Measurements from ENCODE around the gene RING1.

RING1 gene

GRCh38 chr6:33201147-33201545 lies 7.2 kb upstream of the RING1 start:
- TF ChIP-seq FOXM1 (IDR thresholded peaks at IDR 0.05; ENCODE audit: borderline replicate concordance, low read depth) (no peak), EGR1 (IDR thresholded peaks at IDR 0.05) (no peak), TAF1 (IDR thresholded peaks at IDR 0.05; ENCODE audit: low read depth) (no peak), TCF12 (IDR thresholded peaks at IDR 0.05; ENCODE audit: low read depth) (no peak), USF1 (IDR thresholded peaks at IDR 0.05) (no peak), YY1 (IDR thresholded peaks at IDR 0.05; ENCODE audit: low read depth) (no peak)

GRCh38 chr6:33201935-33202334 lies 6.4 kb upstream of the RING1 start:
- TF ChIP-seq FOXM1 (IDR thresholded peaks at IDR 0.05; ENCODE audit: borderline replicate concordance, low read depth) (no peak), EGR1 (IDR thresholded peaks at IDR 0.05) (no peak), RAD21 (IDR thresholded peaks at IDR 0.05; ENCODE audit: low read depth) (no peak), EP300 (IDR thresholded peaks at IDR 0.05; ENCODE audit: borderline replicate concordance) (no peak), MAX (IDR thresholded peaks at IDR 0.05) (no peak), ZBTB7A (IDR thresholded peaks at IDR 0.05; ENCODE audit: low read depth) (no peak), CREB1 (IDR thresholded peaks at IDR 0.05; ENCODE audit: low read depth) (no peak), YY1 (IDR thresholded peaks at IDR 0.05; ENCODE audit: low read depth) (no peak), TEAD4 (IDR thresholded peaks at IDR 0.05) (no peak), TAF1 (IDR thresholded peaks at IDR 0.05; ENCODE audit: low read depth) (no peak), CEBPB (IDR thresholded peaks at IDR 0.05) (no peak), USF1 (IDR thresholded peaks at IDR 0.05) (no peak), REST (IDR thresholded peaks at IDR 0.05; ENCODE audit: low read depth) (no peak), NFIC (IDR thresholded peaks at IDR 0.05) (no peak), TCF12 (IDR thresholded peaks at IDR 0.05; ENCODE audit: low read depth) (no peak)

GRCh38 chr6:33202799-33203198 lies 5.5 kb upstream of the RING1 start:
- no peak for TF ChIP-seq MAX (IDR thresholded peaks at IDR 0.05)
- no peak for TF ChIP-seq TAF1 (IDR thresholded peaks at IDR 0.05; ENCODE audit: low read depth)
- TF ChIP-seq ZBTB7A (IDR thresholded peaks at IDR 0.05; ENCODE audit: low read depth): no peak
- TF ChIP-seq EP300 (IDR thresholded peaks at IDR 0.05; ENCODE audit: borderline replicate concordance): no peak
- no peak for TF ChIP-seq TCF12 (IDR thresholded peaks at IDR 0.05; ENCODE audit: low read depth)
- TF ChIP-seq RAD21 (IDR thresholded peaks at IDR 0.05; ENCODE audit: low read depth): no peak
- no peak for TF ChIP-seq EGR1 (IDR thresholded peaks at IDR 0.05)

- TF ChIP-seq MAX (IDR thresholded peaks at IDR 0.05): no peak
- TF ChIP-seq ZBTB7A (IDR thresholded peaks at IDR 0.05; ENCODE audit: low read depth): no peak
- TF ChIP-seq CREB1 (IDR thresholded peaks at IDR 0.05; ENCODE audit: low read depth): no peak
- TF ChIP-seq TAF1 (IDR thresholded peaks at IDR 0.05; ENCODE audit: low read depth): no peak
- TF ChIP-seq EGR1 (IDR thresholded peaks at IDR 0.05): no peak
- TF ChIP-seq REST (IDR thresholded peaks at IDR 0.05; ENCODE audit: low read depth): no peak
- TF ChIP-seq NFIC (IDR thresholded peaks at IDR 0.05): no peak
- no peak for TF ChIP-seq FOXM1 (IDR thresholded peaks at IDR 0.05; ENCODE audit: borderline replicate concordance, low read depth)
- TF ChIP-seq RAD21 (IDR thresholded peaks at IDR 0.05; ENCODE audit: low read depth): no peak
- TF ChIP-seq TEAD4 (IDR thresholded peaks at IDR 0.05): no peak
- TF ChIP-seq USF1 (IDR thresholded peaks at IDR 0.05): no peak
- no peak for TF ChIP-seq TCF12 (IDR thresholded peaks at IDR 0.05; ENCODE audit: low read depth)
- TF ChIP-seq CEBPB (IDR thresholded peaks at IDR 0.05): no peak
- TF ChIP-seq EP300 (IDR thresholded peaks at IDR 0.05; ENCODE audit: borderline replicate concordance): no peak
- no peak for TF ChIP-seq YY1 (IDR thresholded peaks at IDR 0.05; ENCODE audit: low read depth)
These were observed 4.7 kb upstream of the RING1 start for GRCh38 chr6:33203443-33204164.

- TF ChIP-seq CEBPB (IDR thresholded peaks at IDR 0.05) (no peak), USF1 (IDR thresholded peaks at IDR 0.05) (no peak), ZBTB7A (IDR thresholded peaks at IDR 0.05; ENCODE audit: low read depth) (no peak), YY1 (IDR thresholded peaks at IDR 0.05; ENCODE audit: low read depth) (no peak), RAD21 (IDR thresholded peaks at IDR 0.05; ENCODE audit: low read depth) (no peak), CREB1 (IDR thresholded peaks at IDR 0.05; ENCODE audit: low read depth) (no peak), FOXM1 (IDR thresholded peaks at IDR 0.05; ENCODE audit: borderline replicate concordance, low read depth) (no peak), NFIC (IDR thresholded peaks at IDR 0.05) (no peak), REST (IDR thresholded peaks at IDR 0.05; ENCODE audit: low read depth) (no peak), EGR1 (IDR thresholded peaks at IDR 0.05) (no peak), TAF1 (IDR thresholded peaks at IDR 0.05; ENCODE audit: low read depth) (no peak), MAX (IDR thresholded peaks at IDR 0.05) (no peak), TEAD4 (IDR thresholded peaks at IDR 0.05) (no peak), TCF12 (IDR thresholded peaks at IDR 0.05; ENCODE audit: low read depth) (no peak), EP300 (IDR thresholded peaks at IDR 0.05; ENCODE audit: borderline replicate concordance) (no peak)
These were observed 4.2 kb upstream of the RING1 start for GRCh38 chr6:33204165-33204414.

Data from Ishikawa (cell line).